T47D (cell line): Measurements from ENCODE around the gene PSAP.

Source experiments
- DNase-seq, 2 experiments: peaks; one replicate each; pipeline versions ENCODE4 v3.0.0 to v3.0.0-alpha.2; 2011 to 2012; ENCODE audit warnings: low read depth in 1 of 2, low spot score in 1 of 2
- JUND ChIP-seq: IDR thresholded peaks from 2 replicates; pipeline ENCODE4 v1.6.1; 2012; ENCODE audit warnings: low read depth
- in situ Hi-C: cut with HindIII; loops from 2 replicates; pipeline ENCODE4 v1.10.0; 2016; ENCODE audit warnings: low sequenced_read_pairs, low pct_unique_long_range_greater_than_20kb

The PSAP gene

DNA sequence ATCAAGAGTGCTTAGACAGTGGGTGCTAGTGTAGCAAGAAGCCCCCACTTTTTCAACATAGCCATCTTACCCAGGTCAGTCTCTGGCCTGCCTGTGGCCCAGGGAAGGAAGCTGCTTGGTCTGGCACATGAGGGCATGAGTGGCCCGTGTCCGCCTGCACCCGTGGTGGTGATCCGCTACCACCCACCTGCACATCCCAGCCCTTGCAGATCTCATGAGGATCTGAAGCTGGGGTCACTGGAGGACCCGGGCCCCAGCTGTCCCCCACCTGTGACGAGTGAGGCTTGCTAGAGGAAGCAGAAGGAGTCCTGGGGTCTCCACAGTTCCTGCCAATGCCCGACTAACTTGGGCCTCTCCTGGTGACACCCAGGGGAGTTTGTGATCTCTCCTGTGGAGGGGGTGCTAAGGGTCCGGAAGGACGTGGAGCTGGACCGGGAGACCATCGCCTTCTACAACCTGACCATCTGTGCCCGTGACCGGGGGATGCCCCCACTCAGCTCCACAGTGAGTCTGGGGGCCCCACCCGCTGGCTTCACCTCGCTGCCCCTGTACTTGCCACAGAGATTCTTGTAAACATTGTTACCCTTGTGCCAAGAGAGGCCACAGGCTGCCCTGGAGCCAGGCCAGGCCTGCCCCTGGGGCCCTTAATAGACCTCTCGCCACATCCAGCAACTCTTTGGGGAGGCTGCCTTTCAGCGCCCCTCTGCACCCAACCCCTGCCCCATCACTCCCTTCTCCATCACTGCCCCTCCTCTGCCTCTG lies 67.0 kb downstream of the PSAP start:
- no peak for TF ChIP-seq JUND
- DNase-seq: no peak
- in situ Hi-C loops: no loop called here

DNA sequence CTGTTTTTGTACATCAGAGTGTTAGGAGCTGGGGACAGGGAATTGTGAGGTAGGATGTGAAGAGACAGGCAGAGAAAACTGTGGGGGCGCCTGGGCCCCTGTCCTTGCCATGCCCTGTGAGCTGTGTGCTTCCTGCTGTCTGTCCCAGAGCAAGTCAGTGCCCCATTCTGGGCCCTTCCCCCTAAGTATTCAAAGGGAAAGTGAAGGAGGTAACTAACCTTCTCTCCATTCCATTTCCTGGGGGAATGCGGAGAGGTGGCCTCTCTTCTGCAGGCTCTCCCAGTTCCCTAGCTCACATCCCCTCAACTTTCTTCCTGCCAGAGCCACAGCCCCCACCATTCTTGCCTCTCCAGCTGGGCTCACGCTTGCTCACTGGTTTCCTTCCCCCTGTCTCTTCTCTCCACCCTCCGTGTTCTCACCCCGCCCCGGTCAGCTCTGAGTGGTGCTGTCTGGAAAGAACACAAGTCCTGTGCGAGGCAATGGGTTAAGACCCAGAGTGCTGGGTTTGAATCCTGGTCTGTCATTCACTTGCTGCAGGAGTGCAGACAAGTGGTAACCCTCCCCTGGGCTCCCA lies 68.0 kb downstream of the PSAP start:
- TF ChIP-seq JUND: no peak
- DNase-seq: no peak
- in situ Hi-C loops: no loop called here

DNA sequence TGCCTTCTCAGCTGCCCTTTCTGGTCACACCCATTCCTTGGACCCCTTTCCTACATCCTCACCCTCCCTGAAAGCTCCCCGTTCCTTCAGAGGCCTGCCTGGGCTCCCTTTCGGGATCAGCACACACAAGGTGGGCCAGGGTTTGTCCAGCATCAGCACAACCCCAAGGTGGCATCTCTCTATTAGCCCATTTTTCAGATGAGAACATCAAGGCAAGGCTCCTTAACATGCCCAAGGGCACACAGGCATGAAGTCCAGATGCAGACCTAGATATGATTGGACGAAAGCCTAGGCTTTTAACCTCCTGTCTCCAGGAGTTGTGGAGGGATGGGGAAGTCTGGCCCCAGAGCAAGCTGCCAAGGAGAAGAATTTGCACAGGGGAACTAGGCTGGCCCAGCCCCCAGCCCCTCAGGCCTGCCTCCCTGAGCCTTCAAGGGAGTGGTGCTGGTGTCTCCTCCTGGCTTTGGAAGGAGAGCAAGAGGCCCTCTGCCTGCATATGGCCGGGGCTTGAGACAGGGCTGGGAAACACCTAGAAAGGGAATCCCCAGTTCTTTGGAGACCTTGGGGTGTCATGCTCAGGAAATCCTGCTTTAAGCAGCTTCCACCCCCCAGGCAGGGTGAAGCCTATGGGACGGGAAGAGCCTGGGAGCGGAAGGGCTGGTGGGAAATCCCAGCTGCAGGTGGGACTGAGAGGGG lies 68.7 kb downstream of the PSAP start:
- no peak for TF ChIP-seq JUND
- in situ Hi-C loops: no loop called here
- DNase-seq: no peak

DNA sequence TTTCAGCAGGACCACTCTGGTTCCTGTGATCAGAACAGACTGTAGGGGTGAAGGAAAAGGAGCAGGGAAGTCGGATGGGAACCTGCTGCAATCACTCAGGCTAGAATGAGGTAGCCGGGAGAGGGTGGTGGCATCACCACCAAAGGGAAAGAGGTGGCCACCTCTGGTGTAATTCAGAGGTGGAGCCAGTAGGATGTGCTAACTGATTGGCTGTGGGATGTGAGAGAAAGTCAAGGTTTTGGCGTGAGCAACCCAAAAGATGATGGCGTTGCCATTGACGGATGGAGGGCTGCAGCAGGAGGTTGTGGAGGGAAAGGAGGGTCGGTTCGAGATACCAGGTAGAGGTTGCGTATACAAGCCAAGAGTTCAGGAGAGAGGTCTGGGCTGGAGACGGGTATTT lies 70.3 kb downstream of the PSAP start:
- TF ChIP-seq JUND: no peak
- in situ Hi-C loops: no loop called here

DNA sequence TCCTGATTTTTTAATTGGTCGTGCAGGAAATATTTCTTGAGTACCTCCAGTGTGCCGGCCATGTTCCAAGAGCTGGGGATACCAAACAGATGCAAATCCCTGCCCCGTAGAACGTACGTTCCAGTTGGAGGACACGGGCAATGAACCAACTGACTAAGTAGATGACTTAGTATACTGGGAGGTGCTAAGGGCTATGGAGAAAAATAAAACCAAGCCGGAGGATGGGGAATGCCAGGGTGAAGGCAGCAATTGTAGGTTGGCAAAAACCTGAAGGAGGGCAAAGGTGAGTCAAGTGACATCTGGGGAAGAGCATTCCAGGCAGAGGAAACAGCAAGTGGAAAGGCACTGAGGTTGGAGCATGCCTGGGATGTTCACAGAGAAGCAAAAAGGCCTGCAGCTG lies 70.9 kb downstream of the PSAP start:
- no peak for DNase-seq
- no peak for TF ChIP-seq JUND
- in situ Hi-C loops: no loop called here

More for the DNA sequence above, 70.3 kb downstream of the PSAP start:
- DNase-seq: no peak

DNA sequence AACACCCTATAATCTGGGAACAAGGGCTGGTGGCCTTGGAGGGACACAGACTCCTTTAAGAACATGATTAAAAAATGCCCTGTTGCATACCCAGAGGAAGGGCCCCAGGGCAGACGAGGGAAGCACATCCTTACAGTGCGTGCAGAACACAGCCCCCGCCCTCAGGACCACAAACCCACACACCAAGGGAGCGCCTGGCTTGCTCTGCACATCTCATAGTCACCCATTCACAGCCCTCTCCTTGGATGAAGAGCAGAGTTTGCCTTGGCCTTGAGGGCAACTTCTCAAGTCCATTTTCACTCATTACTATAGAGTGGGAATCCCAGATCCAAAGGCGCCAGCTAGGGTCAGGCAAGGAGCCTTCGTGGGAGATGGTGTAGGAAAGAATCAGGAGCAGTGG lies 71.4 kb downstream of the PSAP start:
- no peak for TF ChIP-seq JUND
- in situ Hi-C loops: no loop called here
- no peak for DNase-seq

DNA sequence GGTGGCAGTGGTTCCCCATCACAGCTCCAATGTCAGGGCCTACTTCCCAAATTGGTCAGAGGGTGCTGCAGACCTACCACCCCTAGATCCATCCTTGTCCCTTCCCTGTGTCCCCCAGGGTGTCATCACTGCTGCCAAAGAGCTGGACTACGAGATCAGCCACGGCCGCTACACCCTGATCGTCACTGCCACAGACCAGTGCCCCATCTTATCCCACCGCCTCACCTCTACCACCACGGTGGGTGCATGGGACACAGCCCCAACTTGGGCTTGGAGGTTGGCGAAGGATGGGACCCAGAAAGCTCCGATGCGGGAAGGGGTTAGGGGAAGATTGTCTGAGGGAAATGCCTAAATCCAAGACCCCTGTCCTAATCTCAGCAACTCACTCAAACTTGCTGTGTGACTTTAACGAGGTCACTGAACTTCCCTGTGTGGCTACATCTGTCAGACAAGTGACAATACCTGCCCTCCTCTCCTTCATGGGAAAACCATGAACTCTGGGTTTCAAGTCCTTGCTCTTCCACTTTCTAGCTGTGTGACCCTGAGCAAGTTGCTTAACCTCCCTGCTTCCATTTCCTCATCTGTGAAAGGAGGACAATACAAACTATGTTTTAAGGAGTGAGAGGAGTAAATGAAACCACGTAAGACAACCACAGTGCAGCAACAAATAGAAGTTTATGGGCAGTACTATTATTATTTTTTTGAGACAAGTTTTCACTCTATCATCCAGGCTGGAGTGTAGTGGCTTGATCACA lies 72.8 kb downstream of the PSAP start:
- in situ Hi-C loops: no loop called here

DNA sequence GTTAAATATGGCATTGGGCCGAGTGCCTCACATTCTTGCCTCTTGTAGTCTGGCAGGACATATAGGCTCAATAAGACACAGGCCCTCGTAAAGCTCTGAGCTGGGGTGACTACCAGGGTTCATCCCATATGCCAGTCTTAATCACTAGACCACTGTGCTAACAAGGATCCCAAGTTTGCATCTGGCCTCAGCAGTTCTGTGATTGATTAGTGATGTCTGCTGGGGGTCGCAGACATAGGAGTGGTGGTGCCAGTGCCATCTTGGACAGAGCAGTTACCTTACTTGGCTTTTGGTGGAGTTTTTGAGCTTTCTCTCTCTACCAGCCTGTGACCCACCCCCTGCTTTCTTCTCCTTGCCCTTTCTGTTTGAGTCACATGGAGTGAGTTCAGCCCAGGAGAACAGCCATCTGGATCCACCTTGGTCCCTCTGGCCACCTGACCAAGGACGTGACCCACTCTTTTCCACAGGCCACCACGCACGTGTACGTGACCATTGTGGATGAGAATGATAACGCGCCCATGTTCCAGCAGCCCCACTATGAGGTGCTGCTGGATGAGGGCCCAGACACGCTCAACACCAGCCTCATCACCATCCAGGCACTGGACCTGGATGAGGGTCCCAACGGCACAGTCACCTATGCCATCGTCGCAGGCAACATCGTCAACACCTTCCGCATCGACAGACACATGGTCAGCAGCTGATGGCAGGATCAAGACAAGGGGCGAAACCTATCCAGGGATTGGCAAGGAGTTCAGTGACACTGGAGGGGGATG lies 73.7 kb downstream of the PSAP start:
- in situ Hi-C loops: no loop called here
- no peak for DNase-seq
- no peak for TF ChIP-seq JUND

More for the DNA sequence above, 72.8 kb downstream of the PSAP start:
- DNase-seq: no peak
- no peak for TF ChIP-seq JUND

DNA sequence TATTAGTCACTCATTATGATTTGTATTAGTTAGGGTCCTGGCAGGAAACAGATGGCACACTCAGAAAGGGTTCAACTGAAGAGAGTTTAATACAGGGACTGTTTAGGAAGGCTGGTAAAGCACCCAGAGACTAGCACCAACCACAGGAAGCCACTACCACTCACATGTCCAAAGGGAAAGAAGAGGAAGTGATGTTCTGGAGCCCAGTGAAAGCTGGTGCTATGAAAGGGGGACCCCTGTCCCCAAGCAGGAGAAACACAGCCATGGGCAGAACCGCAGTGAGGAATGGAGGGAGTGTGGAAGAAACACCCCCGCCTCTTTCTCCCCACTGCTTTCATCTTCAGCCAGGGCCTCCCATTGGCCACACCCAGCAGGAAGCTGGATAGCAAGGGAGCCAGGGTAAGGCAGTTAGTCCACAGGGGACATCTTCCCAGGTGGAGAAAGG lies 74.5 kb downstream of the PSAP start:
- no peak for TF ChIP-seq JUND
- DNase-seq: no peak
- in situ Hi-C loops: no loop called here

DNA sequence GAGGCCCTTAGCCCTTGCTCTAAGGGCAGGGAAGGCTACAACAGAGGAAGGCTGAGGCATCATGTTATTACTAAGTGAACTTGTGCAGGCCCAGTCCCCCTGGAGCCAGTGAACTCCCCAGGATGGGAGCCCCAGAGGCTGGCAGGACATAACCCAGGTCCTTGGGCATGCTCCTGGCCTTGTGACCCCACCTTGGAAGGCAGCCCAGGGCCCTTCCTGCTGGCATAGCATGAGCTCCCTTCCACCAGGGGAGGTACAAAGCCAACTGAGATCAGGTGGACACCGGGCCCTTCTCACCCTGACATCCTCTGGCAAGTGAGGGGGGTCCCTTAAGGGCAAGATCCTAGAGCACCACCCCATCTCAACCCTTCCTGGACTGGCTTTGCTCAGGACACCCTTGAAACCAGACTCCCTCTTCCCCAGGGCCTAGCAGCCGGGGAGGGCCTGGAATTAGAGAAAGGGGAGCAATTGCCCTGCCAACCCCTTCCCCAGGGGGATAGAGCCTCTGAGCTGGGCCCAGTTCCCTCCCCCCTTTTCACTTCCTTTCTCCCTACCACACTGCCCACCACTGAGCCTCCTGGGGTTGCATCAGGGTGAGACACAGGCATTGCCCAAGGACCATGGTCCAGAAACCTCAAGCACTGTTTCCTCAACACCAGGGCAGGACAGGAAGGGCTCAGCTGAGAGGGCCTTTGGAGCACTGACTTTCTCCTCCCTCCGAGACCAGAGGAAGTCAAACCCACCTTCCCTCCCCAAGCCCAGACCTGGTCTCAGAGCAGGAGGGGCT lies 75.9 kb downstream of the PSAP start:
- in situ Hi-C loops: no loop called here
- TF ChIP-seq JUND: no peak
- DNase-seq: no peak

DNA sequence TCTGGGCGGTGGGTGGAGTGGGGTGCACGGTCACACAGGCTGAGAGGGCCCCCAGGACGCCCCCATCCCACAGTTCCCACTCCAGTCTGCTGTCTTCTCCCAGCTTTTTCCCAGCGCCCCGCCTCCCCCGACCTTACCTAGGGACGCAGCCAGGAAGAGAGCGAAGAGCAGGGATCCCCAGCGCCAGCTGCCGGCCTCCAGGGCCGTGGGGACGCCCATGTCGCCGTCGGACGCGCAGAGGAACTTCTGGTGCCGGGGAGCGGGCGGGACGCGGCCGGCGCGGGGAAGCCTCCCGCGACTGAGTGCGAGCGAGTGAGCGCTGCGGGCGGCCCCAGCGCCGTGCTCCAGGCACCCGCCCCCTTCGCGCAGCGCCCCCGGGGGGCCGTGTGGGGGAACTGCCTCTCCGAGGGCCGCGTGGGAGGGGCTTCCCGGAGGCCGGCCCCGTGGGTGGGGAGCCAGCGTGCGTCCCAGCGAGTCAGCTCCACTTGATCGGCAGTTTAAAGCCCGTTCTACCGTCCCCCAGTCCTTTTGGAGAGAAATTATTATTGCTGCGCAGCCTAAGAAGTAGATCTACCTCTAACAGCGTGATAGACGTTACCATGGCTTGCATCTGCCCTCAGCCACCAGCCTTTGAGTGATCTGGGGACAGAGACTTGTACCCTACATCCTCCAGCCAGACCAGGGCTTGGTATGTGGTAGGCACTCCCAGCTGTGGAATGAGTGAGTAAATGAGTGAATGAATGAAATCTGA lies 77.7 kb downstream of the PSAP start, which contains the start of gene VSIR:
Gene VSIR, minus strand, starts transcription at position 300 of the 751 bp plus-strand sequence. Its CDS starts 81 bp downstream, at position 219.
- TF ChIP-seq JUND: no peak
- in situ Hi-C loops: no loop called here

More for the DNA sequence above, 77.7 kb downstream of the PSAP start, which contains the start of gene VSIR:
- DNase-seq: peak; percentile 68 to 82
